ENCODE results near the gene AQP12B. TPM values are rescaled to one million over a fixed set of nuclear protein-coding genes. Genes with fewer than 3 reads are reported as not detected.
"Not testable (repeated sequence)": the region's sequence is repeated elsewhere in the genome, so short reads cannot be mapped to it uniquely, and the experiment has no call there.

The AQP12B gene
- polyA plus RNA-seq: not detected

GRCh38 chr2:240682431-240683224 is at the start of gene AQP12B:
Gene AQP12B, minus strand, starts transcription at chr2:240682885. Its CDS starts 48 bp downstream, at chr2:240682837.
- 64 to 80% methylated on average over 25 to 36 of the region's 37 CpGs for WGBS, 2 donors
- H3K36me3 ChIP-seq (ENCODE audit: control insufficient read depth in 2 of 2, insufficient read depth in 2 of 2, low read length in 1 of 2); H3K27me3 ChIP-seq (ENCODE audit: control insufficient read depth in 1 of 2, insufficient read depth in 2 of 2, low read length in 2 of 2); H3K4me3 ChIP-seq (ENCODE audit: low read depth in 1 of 2, low read length in 2 of 2); H3K4me1 ChIP-seq (ENCODE audit: control insufficient read depth in 2 of 2, insufficient read depth in 2 of 2, low read length in 1 of 2); H3K9me3 ChIP-seq (ENCODE audit: control insufficient read depth in 2 of 2, insufficient read depth in 1 of 2, low read depth in 1 of 2, low read length in 1 of 2); H3K27ac ChIP-seq (ENCODE audit: low read depth in 2 of 2, low read length in 1 of 2): not testable (repeated sequence)

GRCh38 chr2:240732184-240732583 is 49.5 kb upstream of the AQP12B start:
- Histone ChIP-seq H3K4me3 (ENCODE audit: low read depth in 1 of 2, low read length in 2 of 2) (no peak overlapping the region), H3K27me3 (ENCODE audit: control insufficient read depth in 1 of 2, insufficient read depth in 2 of 2, low read length in 2 of 2) (peaks cover 0 to 3% of the 10 kb centered on the region in 2 donors), H3K27ac (ENCODE audit: low read depth in 2 of 2, low read length in 1 of 2) (no peak overlapping the region), H3K9me3 (ENCODE audit: control insufficient read depth in 2 of 2, insufficient read depth in 1 of 2, low read depth in 1 of 2, low read length in 1 of 2) (no peaks in the 10 kb centered on the region), H3K36me3 (ENCODE audit: control insufficient read depth in 2 of 2, insufficient read depth in 2 of 2, low read length in 1 of 2) (no peaks in the 10 kb centered on the region), H3K4me1 (ENCODE audit: control insufficient read depth in 2 of 2, insufficient read depth in 2 of 2, low read length in 1 of 2) (no peaks in the 10 kb centered on the region)
- 81 to 85% methylated on average over 5 of the region's 5 CpGs for WGBS, 2 donors

GRCh38 chr2:240731178-240731545 is 48.5 kb upstream of the AQP12B start:
- Histone ChIP-seq H3K36me3 (ENCODE audit: control insufficient read depth in 2 of 2, insufficient read depth in 2 of 2, low read length in 1 of 2) (no peaks in the 10 kb centered on the region), H3K27ac (ENCODE audit: low read depth in 2 of 2, low read length in 1 of 2) (no peak overlapping the region), H3K9me3 (ENCODE audit: control insufficient read depth in 2 of 2, insufficient read depth in 1 of 2, low read depth in 1 of 2, low read length in 1 of 2) (no peaks in the 10 kb centered on the region), H3K4me3 (ENCODE audit: low read depth in 1 of 2, low read length in 2 of 2) (no peak overlapping the region), H3K27me3 (ENCODE audit: control insufficient read depth in 1 of 2, insufficient read depth in 2 of 2, low read length in 2 of 2) (peaks cover 0 to 3% of the 10 kb centered on the region in 2 donors), H3K4me1 (ENCODE audit: control insufficient read depth in 2 of 2, insufficient read depth in 2 of 2, low read length in 1 of 2) (no peaks in the 10 kb centered on the region)
- WGBS, 2 donors: 26 to 27% methylated on average over 9 of the region's 9 CpGs

- Histone ChIP-seq H3K9me3 (ENCODE audit: control insufficient read depth in 2 of 2, insufficient read depth in 1 of 2, low read depth in 1 of 2, low read length in 1 of 2) (no peaks in the 10 kb centered on the region), H3K27me3 (ENCODE audit: control insufficient read depth in 1 of 2, insufficient read depth in 2 of 2, low read length in 2 of 2) (peaks cover 0 to 3% of the 10 kb centered on the region in 2 donors), H3K36me3 (ENCODE audit: control insufficient read depth in 2 of 2, insufficient read depth in 2 of 2, low read length in 1 of 2) (no peaks in the 10 kb centered on the region), H3K4me1 (ENCODE audit: control insufficient read depth in 2 of 2, insufficient read depth in 2 of 2, low read length in 1 of 2) (no peaks in the 10 kb centered on the region), H3K4me3 (ENCODE audit: low read depth in 1 of 2, low read length in 2 of 2) (no peak overlapping the region), H3K27ac (ENCODE audit: low read depth in 2 of 2, low read length in 1 of 2) (no peak overlapping the region)
- WGBS, 2 donors: 76 to 80% methylated on average over 10 of the region's 10 CpGs
Observed at GRCh38 chr2:240730501-240731177, 48.0 kb upstream of the AQP12B start.

- no peaks in the 10 kb centered on the region for H3K9me3 ChIP-seq (ENCODE audit: control insufficient read depth in 2 of 2, insufficient read depth in 1 of 2, low read depth in 1 of 2, low read length in 1 of 2)
- no peaks in the 10 kb centered on the region for H3K4me1 ChIP-seq (ENCODE audit: control insufficient read depth in 2 of 2, insufficient read depth in 2 of 2, low read length in 1 of 2)
- H3K36me3 ChIP-seq (ENCODE audit: control insufficient read depth in 2 of 2, insufficient read depth in 2 of 2, low read length in 1 of 2): no peaks in the 10 kb centered on the region
- WGBS, 2 donors: 78 to 79% methylated on average over 7 of the region's 7 CpGs
- no peak overlapping the region for H3K27ac ChIP-seq (ENCODE audit: low read depth in 2 of 2, low read length in 1 of 2)
- peaks cover 0 to 3% of the 10 kb centered on the region in 2 donors for H3K27me3 ChIP-seq (ENCODE audit: control insufficient read depth in 1 of 2, insufficient read depth in 2 of 2, low read length in 2 of 2)
- no peak overlapping the region for H3K4me3 ChIP-seq (ENCODE audit: low read depth in 1 of 2, low read length in 2 of 2)
Observed at GRCh38 chr2:240728827-240729226, 46.1 kb upstream of the AQP12B start.

- 87 to 90% methylated on average over 10 of the region's 10 CpGs for WGBS, 2 donors
- peaks cover 0 to 3% of the 10 kb centered on the region in 2 donors for H3K27me3 ChIP-seq (ENCODE audit: control insufficient read depth in 1 of 2, insufficient read depth in 2 of 2, low read length in 2 of 2)
Observed at GRCh38 chr2:240728361-240728760, 45.7 kb upstream of the AQP12B start.

GRCh38 chr2:240727913-240728312 is 45.2 kb upstream of the AQP12B start:
- Histone ChIP-seq H3K27me3 (ENCODE audit: control insufficient read depth in 1 of 2, insufficient read depth in 2 of 2, low read length in 2 of 2) (peaks cover 0 to 3% of the 10 kb centered on the region in 2 donors), H3K36me3 (ENCODE audit: control insufficient read depth in 2 of 2, insufficient read depth in 2 of 2, low read length in 1 of 2) (no peaks in the 10 kb centered on the region), H3K4me3 (ENCODE audit: low read depth in 1 of 2, low read length in 2 of 2) (no peak overlapping the region), H3K27ac (ENCODE audit: low read depth in 2 of 2, low read length in 1 of 2) (no peak overlapping the region), H3K9me3 (ENCODE audit: control insufficient read depth in 2 of 2, insufficient read depth in 1 of 2, low read depth in 1 of 2, low read length in 1 of 2) (no peaks in the 10 kb centered on the region), H3K4me1 (ENCODE audit: control insufficient read depth in 2 of 2, insufficient read depth in 2 of 2, low read length in 1 of 2) (no peaks in the 10 kb centered on the region)
- WGBS, 2 donors: 85 to 88% methylated on average over 15 of the region's 15 CpGs

More at GRCh38 chr2:240728361-240728760, 45.7 kb upstream of the AQP12B start:
- Histone ChIP-seq H3K4me1 (ENCODE audit: control insufficient read depth in 2 of 2, insufficient read depth in 2 of 2, low read length in 1 of 2) (no peaks in the 10 kb centered on the region), H3K27ac (ENCODE audit: low read depth in 2 of 2, low read length in 1 of 2) (no peak overlapping the region), H3K4me3 (ENCODE audit: low read depth in 1 of 2, low read length in 2 of 2) (no peak overlapping the region), H3K36me3 (ENCODE audit: control insufficient read depth in 2 of 2, insufficient read depth in 2 of 2, low read length in 1 of 2) (no peaks in the 10 kb centered on the region), H3K9me3 (ENCODE audit: control insufficient read depth in 2 of 2, insufficient read depth in 1 of 2, low read depth in 1 of 2, low read length in 1 of 2) (no peaks in the 10 kb centered on the region)

- Histone ChIP-seq H3K4me1 (ENCODE audit: control insufficient read depth in 2 of 2, insufficient read depth in 2 of 2, low read length in 1 of 2) (no peaks in the 10 kb centered on the region), H3K4me3 (ENCODE audit: low read depth in 1 of 2, low read length in 2 of 2) (no peak overlapping the region), H3K36me3 (ENCODE audit: control insufficient read depth in 2 of 2, insufficient read depth in 2 of 2, low read length in 1 of 2) (no peaks in the 10 kb centered on the region), H3K9me3 (ENCODE audit: control insufficient read depth in 2 of 2, insufficient read depth in 1 of 2, low read depth in 1 of 2, low read length in 1 of 2) (no peaks in the 10 kb centered on the region), H3K27me3 (ENCODE audit: control insufficient read depth in 1 of 2, insufficient read depth in 2 of 2, low read length in 2 of 2) (peaks cover 0 to 3% of the 10 kb centered on the region in 2 donors), H3K27ac (ENCODE audit: low read depth in 2 of 2, low read length in 1 of 2) (no peak overlapping the region)
- 78 to 84% methylated on average over 14 of the region's 14 CpGs for WGBS, 2 donors
Observed at GRCh38 chr2:240727439-240727838, 44.8 kb upstream of the AQP12B start.

GRCh38 chr2:240726876-240727275 is 44.2 kb upstream of the AQP12B start:
- WGBS, 2 donors: 84 to 85% methylated on average over 14 of the region's 14 CpGs
- Histone ChIP-seq H3K4me3 (ENCODE audit: low read depth in 1 of 2, low read length in 2 of 2) (no peak overlapping the region), H3K36me3 (ENCODE audit: control insufficient read depth in 2 of 2, insufficient read depth in 2 of 2, low read length in 1 of 2) (no peaks in the 10 kb centered on the region), H3K27me3 (ENCODE audit: control insufficient read depth in 1 of 2, insufficient read depth in 2 of 2, low read length in 2 of 2) (peaks cover 0 to 3% of the 10 kb centered on the region in 2 donors), H3K4me1 (ENCODE audit: control insufficient read depth in 2 of 2, insufficient read depth in 2 of 2, low read length in 1 of 2) (no peaks in the 10 kb centered on the region), H3K27ac (ENCODE audit: low read depth in 2 of 2, low read length in 1 of 2) (no peak overlapping the region), H3K9me3 (ENCODE audit: control insufficient read depth in 2 of 2, insufficient read depth in 1 of 2, low read depth in 1 of 2, low read length in 1 of 2) (no peaks in the 10 kb centered on the region)

All from esophagus (tissue), 2 donors.